Mesothelial cell of epicardium (in vitro differentiated cells): ENCODE results near the gene ZNF786. TPM values are rescaled to one million over a fixed set of nuclear protein-coding genes. Genes with fewer than 3 reads are reported as not detected.

Experiments
- DNase-seq, 2 experiments: peaks; one replicate each; pipeline ENCODE4 v3.0.0; 2021; ENCODE audit warnings: low spot score in 2 of 2; ENCODE audit not compliant: unreplicated experiment in 2 of 2
- H3K27ac Mint-ChIP-seq: 2 replicates; pipeline ENCODE4 v1.8.0; 2021; ENCODE audit warnings: mixed read lengths
- H3K27me3 Mint-ChIP-seq: 2 replicates; pipeline ENCODE4 v1.8.0; 2021; ENCODE audit warnings: low read depth, mixed read lengths
- H3K36me3 Mint-ChIP-seq: 2 replicates; pipeline ENCODE4 v1.8.0; 2021; ENCODE audit warnings: mixed read lengths
- H3K4me1 Mint-ChIP-seq: 2 replicates; pipeline ENCODE4 v1.8.0; 2021; ENCODE audit warnings: mixed read lengths
- H3K4me3 Mint-ChIP-seq: 2 replicates; pipeline ENCODE4 v1.8.0; 2021; ENCODE audit warnings: mild to moderate bottlenecking, moderate library complexity, mixed read lengths
- H3K9me3 Mint-ChIP-seq: 2 replicates; pipeline ENCODE4 v1.8.0; 2021; ENCODE audit warnings: mixed read lengths
- total RNA-seq: library from RNA; stranded (reverse); gene quantifications from 3 replicates; pipeline ENCODE4 v1.2.1, GENCODE V29; 2021
- TF ChIP-seq, protein P1 (sequence below): fragments of 200-600 bp; sonication (generic); IDR thresholded peaks from one replicate; pipeline ENCODE4 v1.5.0; 2021; ENCODE audit warnings: antibody characterized with exemption; ENCODE audit not compliant: unreplicated experiment

Gene ZNF786
- total RNA-seq, 1 donor from 2014 or later, result 12.1 TPM

DNA sequence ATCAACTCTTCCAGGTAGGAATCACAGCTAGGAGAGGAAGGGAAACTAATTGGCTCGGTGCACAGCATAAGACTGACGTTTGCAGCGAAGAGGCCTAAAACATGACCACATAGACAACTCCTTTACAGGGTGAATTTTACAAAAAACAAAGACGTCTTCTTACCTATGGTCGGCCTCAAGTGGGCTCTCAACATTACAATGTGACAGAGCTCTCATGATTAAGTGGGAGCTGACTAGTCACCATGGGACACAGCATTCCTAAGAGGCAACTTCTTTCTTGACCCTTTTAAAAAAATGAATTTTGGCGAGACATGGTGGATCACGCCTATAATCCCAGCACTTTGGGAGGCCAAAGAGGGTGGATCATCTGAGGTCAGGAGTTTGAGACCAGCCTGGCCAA, 66.9 kb downstream of the ZNF786 start:
- no peak for DNase-seq
- Mint-ChIP-seq H3K27me3 (no peaks in the 10 kb centered on the region), H3K27ac (peak overlapping the region; percentile 90), H3K36me3 (peaks cover 19% of the 10 kb centered on the region), H3K9me3 (no peaks in the 10 kb centered on the region), H3K4me1 (peaks cover 35% of the 10 kb centered on the region), H3K4me3 (no peak overlapping the region)
- TF ChIP-seq, protein P1, sequence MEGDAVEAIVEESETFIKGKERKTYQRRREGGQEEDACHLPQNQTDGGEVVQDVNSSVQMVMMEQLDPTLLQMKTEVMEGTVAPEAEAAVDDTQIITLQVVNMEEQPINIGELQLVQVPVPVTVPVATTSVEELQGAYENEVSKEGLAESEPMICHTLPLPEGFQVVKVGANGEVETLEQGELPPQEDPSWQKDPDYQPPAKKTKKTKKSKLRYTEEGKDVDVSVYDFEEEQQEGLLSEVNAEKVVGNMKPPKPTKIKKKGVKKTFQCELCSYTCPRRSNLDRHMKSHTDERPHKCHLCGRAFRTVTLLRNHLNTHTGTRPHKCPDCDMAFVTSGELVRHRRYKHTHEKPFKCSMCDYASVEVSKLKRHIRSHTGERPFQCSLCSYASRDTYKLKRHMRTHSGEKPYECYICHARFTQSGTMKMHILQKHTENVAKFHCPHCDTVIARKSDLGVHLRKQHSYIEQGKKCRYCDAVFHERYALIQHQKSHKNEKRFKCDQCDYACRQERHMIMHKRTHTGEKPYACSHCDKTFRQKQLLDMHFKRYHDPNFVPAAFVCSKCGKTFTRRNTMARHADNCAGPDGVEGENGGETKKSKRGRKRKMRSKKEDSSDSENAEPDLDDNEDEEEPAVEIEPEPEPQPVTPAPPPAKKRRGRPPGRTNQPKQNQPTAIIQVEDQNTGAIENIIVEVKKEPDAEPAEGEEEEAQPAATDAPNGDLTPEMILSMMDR, result no peak

DNA sequence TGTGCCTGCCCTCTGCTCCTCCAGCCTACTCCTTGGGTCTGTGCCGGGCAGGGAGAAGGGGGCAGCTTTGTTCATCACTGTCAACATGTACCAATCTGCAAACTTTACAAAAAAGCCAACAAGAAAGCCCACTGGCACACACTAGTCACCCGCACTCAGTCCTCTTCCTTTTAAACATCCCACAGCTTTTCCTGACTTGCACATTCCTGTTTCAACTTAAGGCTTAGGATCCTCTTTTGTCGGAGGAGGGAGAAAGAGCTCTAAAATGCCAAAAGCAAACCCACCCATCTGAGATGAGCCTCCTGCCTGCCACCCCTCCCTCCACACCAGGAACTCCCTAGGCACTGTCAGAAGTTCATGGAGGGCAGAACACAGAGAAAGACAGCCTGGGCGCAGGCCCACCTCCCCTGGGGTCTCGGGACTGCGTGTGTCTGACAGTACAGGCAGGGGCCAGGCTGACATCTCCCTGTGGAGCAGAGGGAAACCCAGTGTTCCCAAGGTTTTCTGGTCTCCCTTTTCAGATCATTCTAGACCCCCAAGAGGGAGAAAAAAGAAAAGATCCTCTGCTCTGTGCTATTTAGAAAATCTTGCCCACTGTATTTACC, 67.7 kb downstream of the ZNF786 start:
- H3K9me3 Mint-ChIP-seq, result no peaks in the 10 kb centered on the region
- no peak overlapping the region for H3K4me3 Mint-ChIP-seq
- H3K27ac Mint-ChIP-seq, result peak overlapping the region; percentile 90
- peaks cover 19% of the 10 kb centered on the region for H3K36me3 Mint-ChIP-seq
- H3K27me3 Mint-ChIP-seq, result no peaks in the 10 kb centered on the region
- H3K4me1 Mint-ChIP-seq, result peaks cover 34% of the 10 kb centered on the region
- TF ChIP-seq, protein P1, result no peak
- no peak for DNase-seq

DNA sequence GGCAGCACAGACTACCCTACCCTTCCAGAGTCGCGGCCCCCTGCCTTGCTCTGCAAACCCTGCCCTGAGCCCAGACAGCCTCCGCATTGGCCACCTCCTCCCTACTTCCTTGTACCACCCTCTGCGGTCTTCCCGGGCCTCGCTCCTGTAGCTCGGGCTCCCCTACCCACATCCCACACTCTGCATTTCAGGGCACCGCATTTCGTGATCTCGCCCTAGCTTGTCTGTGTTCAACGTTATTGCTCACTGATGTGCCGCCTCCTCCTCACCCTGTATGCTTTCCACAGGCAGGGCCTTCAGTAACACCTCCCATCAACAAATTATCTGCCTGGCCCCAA, 68.8 kb downstream of the ZNF786 start:
- no peaks in the 10 kb centered on the region for H3K9me3 Mint-ChIP-seq
- no peak overlapping the region for H3K4me3 Mint-ChIP-seq
- no peaks in the 10 kb centered on the region for H3K27me3 Mint-ChIP-seq
- H3K27ac Mint-ChIP-seq, result peak overlapping the region; percentile 11
- H3K4me1 Mint-ChIP-seq, result peaks cover 23% of the 10 kb centered on the region
- DNase-seq, result no peak
- H3K36me3 Mint-ChIP-seq, result peaks cover 22% of the 10 kb centered on the region
- TF ChIP-seq, protein P1, result no peak

GRCh38 chr7:149020483-149020882, 70.0 kb downstream of the ZNF786 start:
- no peaks in the 10 kb centered on the region for H3K9me3 Mint-ChIP-seq
- TF ChIP-seq, protein P1, result no peak
- no peak overlapping the region for H3K27ac Mint-ChIP-seq
- H3K4me3 Mint-ChIP-seq, result no peak overlapping the region
- DNase-seq, result no peak
- peaks cover 17% of the 10 kb centered on the region for H3K4me1 Mint-ChIP-seq
- H3K27me3 Mint-ChIP-seq, result no peaks in the 10 kb centered on the region
- H3K36me3 Mint-ChIP-seq, result peaks cover 24% of the 10 kb centered on the region

Other genes starting within 250 kb of the ZNF786 start
- gene EZH2, start 206.4 kb downstream of the ZNF786 start, total RNA-seq, result 27.4 to 29.2 TPM (median 28.6 TPM) in 3 replicates
- gene PDIA4, start 62.2 kb downstream of the ZNF786 start, total RNA-seq, result 164 to 169 TPM (median 164 TPM) in 3 replicates
- gene ZNF425, start 35.6 kb upstream of the ZNF786 start, total RNA-seq, result 7.0 to 7.3 TPM (median 7.2 TPM) in 3 replicates
- gene ZNF398, start 56.7 kb upstream of the ZNF786 start, total RNA-seq, result 20.0 to 21.9 TPM (median 20.6 TPM) in 3 replicates
- 40.4 to 47.0 TPM (median 42.6 TPM) in 3 replicates for gene ZNF282, start 104.8 kb upstream of the ZNF786 start, total RNA-seq
- 20.5 to 20.8 TPM (median 20.5 TPM) in 3 replicates for gene ZNF212, start 148.9 kb upstream of the ZNF786 start, total RNA-seq
- 34.9 to 37.0 TPM (median 35.5 TPM) in 3 replicates for gene ZNF783, start 171.5 kb upstream of the ZNF786 start, total RNA-seq